Measurements from ENCODE around the gene OR52I1.

GRCh38 chr11:4580124-4580523 lies 13.7 kb upstream of the OR52I1 start:
- TF ChIP-seq TCF7L2 (IDR thresholded peaks at IDR 0.05; ENCODE audit: low read depth, low read length) (no peak), POLR2AphosphoS5 (IDR thresholded peaks at IDR 0.05; ENCODE audit: low read depth, low read length) (no peak)
- TF ChIP-seq, protein P1, sequence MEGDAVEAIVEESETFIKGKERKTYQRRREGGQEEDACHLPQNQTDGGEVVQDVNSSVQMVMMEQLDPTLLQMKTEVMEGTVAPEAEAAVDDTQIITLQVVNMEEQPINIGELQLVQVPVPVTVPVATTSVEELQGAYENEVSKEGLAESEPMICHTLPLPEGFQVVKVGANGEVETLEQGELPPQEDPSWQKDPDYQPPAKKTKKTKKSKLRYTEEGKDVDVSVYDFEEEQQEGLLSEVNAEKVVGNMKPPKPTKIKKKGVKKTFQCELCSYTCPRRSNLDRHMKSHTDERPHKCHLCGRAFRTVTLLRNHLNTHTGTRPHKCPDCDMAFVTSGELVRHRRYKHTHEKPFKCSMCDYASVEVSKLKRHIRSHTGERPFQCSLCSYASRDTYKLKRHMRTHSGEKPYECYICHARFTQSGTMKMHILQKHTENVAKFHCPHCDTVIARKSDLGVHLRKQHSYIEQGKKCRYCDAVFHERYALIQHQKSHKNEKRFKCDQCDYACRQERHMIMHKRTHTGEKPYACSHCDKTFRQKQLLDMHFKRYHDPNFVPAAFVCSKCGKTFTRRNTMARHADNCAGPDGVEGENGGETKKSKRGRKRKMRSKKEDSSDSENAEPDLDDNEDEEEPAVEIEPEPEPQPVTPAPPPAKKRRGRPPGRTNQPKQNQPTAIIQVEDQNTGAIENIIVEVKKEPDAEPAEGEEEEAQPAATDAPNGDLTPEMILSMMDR (IDR thresholded peaks at IDR 0.05) = no peak

Data from Panc1 (cell line).